UCSD-AML1 (cell line): ENCODE data around the gene SECISBP2.

ENCODE experiments used
- DNase-seq: peaks from one replicate; lab custom pipeline; 2025; ENCODE audit not compliant: unreplicated experiment; lab: John Stamatoyannopoulos, UW

The SECISBP2 gene

GRCh38 chr9:89380437-89381307, 62.4 kb downstream of the SECISBP2 start:
- no peak for DNase-seq

- DNase-seq = no peak
These were observed 63.0 kb downstream of the SECISBP2 start for GRCh38 chr9:89381308-89381609.

DNA sequence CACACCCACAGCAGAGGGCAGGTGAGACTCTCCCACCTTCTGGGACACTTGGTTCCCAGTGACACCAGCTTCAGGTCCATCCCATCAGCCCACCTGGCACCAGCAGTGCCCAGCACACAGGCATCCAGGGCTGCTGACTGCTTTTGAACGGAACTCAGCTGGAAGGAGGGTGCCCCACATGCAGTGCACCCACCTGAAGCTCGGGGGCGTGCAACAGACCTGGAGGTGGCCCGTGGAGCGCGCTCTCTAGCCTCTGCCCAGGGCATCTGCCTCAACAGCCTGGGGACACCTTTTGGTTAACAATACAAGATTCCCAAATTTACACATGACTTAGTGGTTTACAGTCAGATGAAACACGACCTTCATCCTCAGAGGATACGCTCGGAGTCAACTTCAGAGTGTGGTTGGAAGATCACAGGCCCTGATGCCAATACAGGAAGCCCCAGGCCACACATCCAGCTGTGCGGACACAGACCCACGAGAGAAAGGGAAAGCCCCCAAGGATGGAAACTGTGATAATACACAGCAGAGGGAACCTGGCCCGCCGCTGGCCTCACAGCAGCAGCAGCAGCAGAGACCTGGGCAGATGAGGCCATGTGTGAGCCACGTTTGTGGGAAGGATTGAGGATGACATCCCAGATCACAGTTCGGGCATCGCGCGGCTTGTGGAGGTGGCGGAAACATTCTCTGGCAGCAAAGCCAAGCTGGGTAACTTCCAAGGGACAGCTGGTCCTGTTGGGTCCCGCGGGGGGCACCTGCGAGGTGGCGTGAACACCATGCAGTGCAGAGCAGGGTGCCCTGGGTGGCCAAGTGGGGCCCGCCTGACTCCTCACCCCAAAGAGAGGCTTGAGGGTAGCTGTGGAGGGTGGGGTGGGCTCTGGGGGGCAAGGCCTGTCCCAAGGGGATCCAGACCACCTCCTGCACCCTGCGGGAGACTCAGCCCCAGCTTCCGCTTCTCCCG, 64.0 kb downstream of the SECISBP2 start:
- DNase-seq = no peak

DNA sequence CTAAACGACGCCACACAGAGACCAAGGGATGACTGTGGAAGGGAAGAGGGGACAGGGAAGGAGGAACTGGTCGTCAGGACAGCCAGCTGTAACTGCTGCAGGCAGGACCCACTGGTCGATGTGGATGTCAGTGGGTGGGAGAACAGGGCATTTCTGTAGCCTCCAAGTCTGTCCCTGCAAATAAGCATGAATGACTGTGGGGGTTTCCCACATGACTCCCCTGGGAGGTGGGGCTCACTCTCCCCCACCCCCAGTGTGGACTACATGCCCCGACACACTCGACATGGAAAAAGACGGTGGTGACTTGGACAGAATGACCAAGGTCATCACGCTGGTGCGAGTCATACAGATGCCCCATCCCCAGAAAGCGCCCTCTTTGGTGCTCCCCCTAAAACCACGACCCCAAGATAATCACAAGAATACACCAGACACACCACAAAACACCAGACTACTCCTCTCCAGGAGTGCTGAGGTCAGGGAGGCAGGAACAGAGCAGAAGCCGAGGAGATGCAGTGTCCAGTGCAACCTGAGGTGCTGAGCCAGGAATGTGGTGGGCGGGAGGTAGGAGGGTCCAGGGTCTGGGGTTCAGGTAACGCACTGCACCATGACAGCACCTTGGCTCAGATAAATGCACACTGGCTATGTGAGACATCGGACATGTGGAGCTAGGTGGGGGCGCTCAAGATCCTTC, 64.9 kb downstream of the SECISBP2 start:
- DNase-seq = no peak

- DNase-seq = no peak
These were observed 65.5 kb downstream of the SECISBP2 start for GRCh38 chr9:89383721-89384300.

GRCh38 chr9:89384783-89385182, 66.5 kb downstream of the SECISBP2 start:
- DNase-seq = no peak

GRCh38 chr9:89386206-89386605, 67.9 kb downstream of the SECISBP2 start:
- DNase-seq = no peak

GRCh38 chr9:89386797-89387196, 68.5 kb downstream of the SECISBP2 start:
- DNase-seq = no peak

GRCh38 chr9:89387197-89387849, 69.0 kb downstream of the SECISBP2 start:
- DNase-seq = no peak

DNA sequence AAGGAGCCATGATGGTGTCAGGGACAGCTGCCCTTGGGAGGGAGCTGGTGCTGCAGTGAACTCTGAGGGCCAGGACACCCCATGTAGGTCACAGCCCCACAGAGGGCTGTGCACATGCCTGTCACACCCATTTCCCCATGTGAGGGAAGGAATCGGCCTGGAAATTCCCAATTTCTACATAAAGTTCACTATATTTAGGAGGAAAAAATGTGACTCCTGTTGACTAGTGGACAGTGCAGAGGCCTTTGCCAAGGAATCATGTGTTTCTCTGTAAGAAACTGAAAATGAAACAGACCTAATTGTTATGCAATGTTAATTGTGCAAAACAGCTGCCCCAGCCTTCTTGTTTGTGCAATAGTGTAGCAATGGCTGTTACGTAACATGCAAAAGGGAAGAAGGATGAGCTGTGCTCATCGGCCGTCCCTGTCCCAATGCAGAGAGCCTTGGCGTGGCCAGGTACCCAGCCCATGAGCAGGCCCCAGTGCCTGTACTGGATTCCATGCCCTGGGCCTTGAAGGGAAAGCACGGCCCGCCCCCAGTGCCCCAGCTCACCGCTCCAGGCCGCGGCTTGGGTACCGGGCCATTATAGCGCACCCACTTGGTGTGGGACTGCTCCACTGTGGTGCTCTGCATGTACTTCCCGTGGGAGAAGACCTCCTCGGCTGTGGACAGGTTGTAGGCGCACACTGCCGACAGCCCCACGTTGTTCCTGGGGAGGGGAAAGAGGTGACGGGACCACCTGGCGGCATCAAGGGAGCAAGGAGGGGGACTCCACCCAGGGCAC, 70.0 kb downstream of the SECISBP2 start:
- DNase-seq = no peak

DNA sequence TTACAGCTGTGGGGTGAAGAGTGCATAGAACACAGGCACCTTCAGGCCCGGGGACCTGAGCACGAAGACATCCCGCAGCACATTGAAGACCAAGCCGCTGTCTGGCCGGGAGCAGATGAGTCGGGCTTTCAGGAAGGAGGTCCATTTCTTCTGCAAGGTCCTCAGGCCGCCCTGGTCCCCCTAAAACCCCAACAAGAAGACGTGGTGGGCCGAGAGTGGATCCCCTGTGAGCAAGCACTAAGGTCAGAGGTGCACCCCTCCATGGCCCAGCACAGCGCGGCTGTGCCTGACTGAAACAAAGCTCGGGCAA, 70.5 kb downstream of the SECISBP2 start:
- no peak for DNase-seq

DNA sequence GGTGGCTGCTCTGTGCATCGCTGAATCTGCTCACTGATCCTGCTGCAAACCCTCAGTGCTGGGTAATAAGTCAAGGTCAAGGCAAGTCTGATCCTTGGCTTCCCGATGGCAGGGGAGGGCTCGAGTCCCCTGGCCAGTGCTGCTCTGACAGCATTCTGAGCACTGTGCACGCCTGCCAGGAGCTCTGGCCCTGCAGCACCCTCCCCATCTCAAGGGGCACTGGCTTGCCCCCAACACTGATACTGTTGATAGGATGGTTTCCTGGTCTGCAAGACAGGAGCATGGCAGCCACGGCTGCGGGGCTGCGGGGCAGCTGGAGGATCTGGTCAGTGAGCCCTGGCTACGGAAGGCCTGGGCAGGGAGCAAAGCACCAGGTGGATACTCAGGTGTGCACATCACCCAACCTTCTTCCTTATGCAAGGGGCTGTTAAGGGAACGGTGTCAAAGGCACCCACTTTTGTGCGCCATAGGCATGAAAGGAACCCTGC, 71.8 kb downstream of the SECISBP2 start:
- no peak for DNase-seq

DNA sequence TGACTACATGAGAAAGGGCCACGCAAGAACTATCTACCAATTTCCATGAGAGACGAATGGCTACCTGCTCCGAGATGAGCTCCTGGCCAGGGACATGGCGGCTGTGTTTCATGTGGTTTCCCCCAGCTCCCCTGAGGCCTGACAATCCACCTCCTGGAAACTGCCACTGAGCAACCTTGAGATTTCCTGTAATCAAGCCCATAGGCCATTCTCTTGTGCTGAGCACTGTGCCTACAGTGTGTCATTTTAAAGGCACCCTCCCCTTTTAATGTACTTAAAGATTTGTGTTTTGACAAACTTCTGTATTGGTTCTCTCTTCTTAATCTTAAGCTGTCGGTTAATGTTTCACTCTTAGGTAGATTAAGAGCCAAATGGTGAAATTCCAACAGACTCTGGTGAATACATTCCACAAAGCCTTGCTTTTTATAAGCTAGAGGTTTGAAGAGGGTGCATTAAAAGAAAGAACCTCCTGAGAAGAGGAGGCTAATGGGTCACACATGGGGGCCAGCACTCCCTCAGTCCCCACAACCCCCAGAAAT, 72.3 kb downstream of the SECISBP2 start:
- DNase-seq = no peak

DNA sequence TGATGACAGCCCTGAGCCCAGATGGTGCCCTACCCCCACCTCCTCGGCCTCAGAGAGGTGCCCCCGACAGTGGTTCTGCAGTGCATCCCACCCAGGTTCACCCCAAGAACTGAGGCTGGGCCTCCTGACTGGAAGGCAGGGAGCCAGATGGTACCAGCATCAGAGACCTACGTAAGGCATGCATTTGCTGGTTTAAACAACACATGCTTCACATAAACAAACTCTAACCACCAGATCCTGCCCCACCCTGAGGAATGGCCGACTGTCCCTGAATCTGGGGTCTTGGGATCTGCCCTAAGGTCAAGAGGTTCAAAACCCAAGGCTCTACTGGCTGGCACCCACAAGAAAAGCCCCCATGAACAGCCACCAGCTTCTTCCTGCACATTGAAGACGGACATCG, 73.3 kb downstream of the SECISBP2 start:
- DNase-seq = no peak

DNA sequence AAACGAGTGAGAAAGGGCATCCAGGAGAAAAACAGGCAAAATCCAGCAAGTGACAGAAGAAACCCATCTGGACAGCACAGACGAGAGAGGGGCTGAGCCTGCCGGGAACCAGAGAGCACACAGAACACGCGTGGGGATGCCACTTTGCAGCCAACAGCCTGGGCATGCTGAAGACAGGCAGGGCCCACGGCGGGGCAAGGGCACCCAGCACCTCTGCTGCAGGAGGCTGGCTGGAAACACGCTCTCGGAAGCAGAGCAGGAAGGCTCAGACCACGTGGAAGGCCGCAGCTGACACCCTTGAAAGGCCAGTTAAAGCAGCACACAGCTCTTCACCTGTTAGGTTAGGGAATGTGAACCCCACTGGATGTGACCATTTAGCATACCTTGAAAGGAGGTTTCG, 76.1 kb downstream of the SECISBP2 start:
- no peak for DNase-seq

DNA sequence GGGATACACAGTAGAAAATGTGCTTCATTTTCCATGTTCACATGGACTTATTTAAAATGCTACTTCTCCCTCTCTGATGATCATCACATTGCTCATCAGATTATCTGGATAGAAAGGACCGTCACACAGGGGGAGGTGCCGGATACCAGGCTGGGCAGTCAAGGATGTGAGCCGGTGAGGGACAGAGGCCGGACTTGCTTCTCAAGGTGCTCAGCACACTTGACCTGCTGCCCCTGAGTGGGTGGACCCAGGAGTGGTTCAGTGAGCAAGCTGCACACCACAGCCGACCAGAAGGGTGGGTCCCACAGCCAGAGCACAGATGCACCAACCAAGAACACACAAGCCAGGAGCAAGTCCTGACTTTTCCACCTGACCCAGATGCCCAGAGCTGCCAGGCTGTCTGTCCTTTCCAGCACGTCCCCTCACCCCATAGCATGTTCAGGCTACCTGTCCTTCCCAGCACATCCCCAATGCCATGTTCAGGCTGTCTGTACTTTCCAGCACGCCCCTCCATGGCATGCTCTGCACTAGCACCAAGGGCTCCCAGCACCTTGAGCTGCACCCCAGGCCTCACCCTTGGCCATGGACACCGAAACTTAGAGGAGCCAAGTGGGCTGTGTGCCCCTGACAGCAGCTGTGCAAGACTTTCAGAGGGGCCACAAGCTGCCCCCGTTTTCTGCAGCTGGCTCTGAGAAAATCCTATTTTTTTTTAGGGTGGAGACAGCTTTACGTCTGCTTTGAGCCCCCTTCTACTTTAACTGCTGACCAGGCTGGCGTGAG, 77.8 kb downstream of the SECISBP2 start:
- DNase-seq = no peak

- DNase-seq = no peak
These were observed 79.2 kb downstream of the SECISBP2 start for GRCh38 chr9:89397471-89397870.

GRCh38 chr9:89398621-89399020, 80.3 kb downstream of the SECISBP2 start:
- DNase-seq = no peak
